Activated CD8-positive, alpha-beta memory T cell treated with anti-CD3 and anti-CD28 coated beads, Interleukin-2, amount 50 U/mL, for 48 hours (primary cell): ENCODE data around the gene RAB44.
A peak's percentile ranks its signal among the peaks of the same experiment; 100 is the strongest.

Experiments used
- DNase-seq: peaks from one replicate; pipeline ENCODE4 v3.0.0-alpha.2; 2020

The RAB44 gene

GRCh38 chr6:36670271-36670670 is 27.4 kb upstream of the RAB44 start:
- DNase-seq: no peak

- DNase-seq: no peak
These were observed 25.8 kb upstream of the RAB44 start for GRCh38 chr6:36671687-36672375.

- DNase-seq: no peak
These were observed 23.7 kb upstream of the RAB44 start for GRCh38 chr6:36673882-36674281.

- DNase-seq: no peak
These were observed 22.7 kb upstream of the RAB44 start for GRCh38 chr6:36674942-36675341.

GRCh38 chr6:36676141-36677058 is 21.2 kb upstream of the RAB44 start:
- DNase-seq: no peak

- DNase-seq: no peak
These were observed 20.4 kb upstream of the RAB44 start for GRCh38 chr6:36677059-36677749.

GRCh38 chr6:36677753-36678487 is 19.7 kb upstream of the RAB44 start:
- no peak for DNase-seq

- peak; percentile 89 for DNase-seq
These were observed 19.1 kb upstream of the RAB44 start, which contains the start of gene CDKN1A for GRCh38 chr6:36678488-36679042. Gene CDKN1A, plus strand, starts transcription at chr6:36678714. Its CDS starts 5,388 bp downstream, at chr6:36684102.

- peak; percentile 72 for DNase-seq
These were observed 18.4 kb upstream of the RAB44 start for GRCh38 chr6:36679043-36679833.

GRCh38 chr6:36682328-36683144 is 15.1 kb upstream of the RAB44 start:
- peak; percentile 76 for DNase-seq

- no peak for DNase-seq
These were observed 14.4 kb upstream of the RAB44 start for GRCh38 chr6:36683145-36683655.

GRCh38 chr6:36683656-36684446 is 13.8 kb upstream of the RAB44 start:
- DNase-seq: no peak

- DNase-seq: no peak
These were observed 13.2 kb upstream of the RAB44 start for GRCh38 chr6:36684447-36684812.

- DNase-seq: no peak
These were observed 12.3 kb upstream of the RAB44 start for GRCh38 chr6:36685166-36685924.

- no peak for DNase-seq
These were observed 11.5 kb upstream of the RAB44 start for GRCh38 chr6:36685926-36686667.

GRCh38 chr6:36686668-36687513 is 10.7 kb upstream of the RAB44 start:
- no peak for DNase-seq
